PC-9 (cell line): ENCODE data around the gene EGFL8. TPM values are rescaled to one million over a fixed set of nuclear protein-coding genes. Genes with fewer than 3 reads are reported as not detected.

ENCODE experiments used
- BruUV-seq: library from RNA; stranded (reverse); fragments of 400-500 nt; replicated peaks from 2 replicates; lab custom pipeline; 2021; lab: Mats Ljungman, UMichigan
- CTCF ChIA-PET: fragments of 300-600 bp; sonication (Branson Sonifier 250); formaldehyde crosslinking; loops from one replicate; lab custom pipeline; 2022; ENCODE audit warnings: antibody characterized with exemption; lab: Charles Lee
- POLR2A ChIA-PET: fragments of 300-600 bp; sonication (Branson Sonifier 250); formaldehyde crosslinking; loops from one replicate; lab custom pipeline; 2022; ENCODE audit warnings: antibody characterized with exemption; ENCODE audit not compliant: unreplicated experiment; lab: Charles Lee
- DNase-seq, 2 experiments: peaks; one replicate each; pipeline versions ENCODE4 v3.0.0 to v3.0.0-alpha.2; 2015 to 2022; ENCODE audit warnings: mixed read lengths in 1 of 2
- H2AFZ ChIP-seq: fragments of 200-600 bp; sonication (generic); 2 replicates; pipeline ENCODE4 v1.8.1; 2017; ENCODE audit warnings: antibody characterized with exemption
- H3F3A ChIP-seq: fragments of 200-600 bp; sonication (generic); 2 replicates; pipeline ENCODE4 v1.8.1; 2017; ENCODE audit warnings: antibody characterized with exemption, mild to moderate bottlenecking, low read depth; ENCODE audit not compliant: insufficient read depth
- H3K27ac ChIP-seq: fragments of 200-600 bp; sonication (generic); 2 replicates; pipeline ENCODE4 v1.6.1; 2016; ENCODE audit warnings: mixed run types
- H3K27me3 ChIP-seq: fragments of 200-600 bp; sonication (generic); 2 replicates; pipeline ENCODE4 v1.6.1; 2016; ENCODE audit warnings: low read depth, mixed run types; ENCODE audit not compliant: insufficient read depth
- H3K36me3 ChIP-seq: fragments of 200-600 bp; sonication (generic); 2 replicates; pipeline ENCODE4 v1.6.1; 2016; ENCODE audit warnings: low read depth, mixed run types
- H3K4me1 ChIP-seq: fragments of 200-600 bp; sonication (generic); replicated peaks from 2 replicates; pipeline ENCODE4 v1.6.1; 2016; ENCODE audit warnings: mixed run types; ENCODE audit not compliant: insufficient read depth
- H3K4me2 ChIP-seq: fragments of 200-600 bp; sonication (generic); 2 replicates; pipeline ENCODE4 v1.6.1; 2017; ENCODE audit warnings: mixed run types
- H3K4me3 ChIP-seq: fragments of 200-600 bp; sonication (generic); 2 replicates; pipeline ENCODE4 v1.6.1; 2016; ENCODE audit warnings: mixed run types
- H3K79me2 ChIP-seq: fragments of 200-600 bp; sonication (generic); 2 replicates; pipeline ENCODE4 v1.6.1; 2017; ENCODE audit warnings: low read depth, mixed run types
- H3K9me2 ChIP-seq: fragments of 200-600 bp; sonication (generic); 2 replicates; pipeline ENCODE4 v1.8.1; 2017; ENCODE audit warnings: mild to moderate bottlenecking; ENCODE audit not compliant: insufficient read depth
- H3K9me3 ChIP-seq: fragments of 200-600 bp; sonication (generic); 2 replicates; pipeline ENCODE4 v1.8.1; 2016; ENCODE audit warnings: low read depth; ENCODE audit not compliant: insufficient read depth
- H4K20me1 ChIP-seq: fragments of 200-600 bp; sonication (generic); 2 replicates; pipeline ENCODE4 v1.8.1; 2017; ENCODE audit not compliant: insufficient read depth
- CTCF ChIP-seq: fragments of 200-600 bp; sonication (generic); conservative IDR thresholded peaks from 2 replicates; pipeline ENCODE4 v1.6.1; 2017; ENCODE audit warnings: mixed run types, antibody characterized with exemption, mild to moderate bottlenecking, moderate library complexity
- EZH2 ChIP-seq: fragments of 200-600 bp; sonication (generic); IDR thresholded peaks from 2 replicates; pipeline ENCODE4 v1.8.0; 2017; ENCODE audit warnings: antibody characterized with exemption, low read depth
- intact Hi-C: fragments of 100-400 bp; cut with micrococcal nuclease; formaldehyde crosslinking; loops from one replicate; pipeline ENCODE4 v1.10.0; 2022; ENCODE audit not compliant: unreplicated experiment
- total RNA-seq: library from RNA; stranded (reverse); gene quantifications from 2 replicates; pipeline ENCODE4 v1.2.3, GENCODE V29; 2021

EGFL8 gene
- total RNA-seq, 1 experiment from 2014 or later, result 26.0 TPM

- no peaks in the 10 kb centered on the region for H3K9me3 ChIP-seq
These were observed 13.6 kb downstream of the EGFL8 start, which contains the start of gene RNF5 for GRCh38 chr6:32177788-32178546. Gene RNF5, plus strand, starts transcription at chr6:32178405. Its CDS starts 107 bp downstream, at chr6:32178512.

GRCh38 chr6:32178547-32179440 is 14.4 kb downstream of the EGFL8 start:
- CTCF ChIA-PET, result interaction anchor here (0.6 to 0.7 kb wide), 2 partner anchors 35 to 60 kb away, joined by 3 read pairs; no protein-coding TSS in a partner anchor
- intact Hi-C loops, result loop anchor here (1.0 to 10.0 kb wide), 3 partner anchors 12 to 514 kb away; partner anchors contain the start of genes C6orf47, CSNK2B, GPANK1 and LY6G5B
- Histone ChIP-seq H3K4me1 (peaks cover 24% of the 10 kb centered on the region), H3K79me2 (peaks cover 29% of the 10 kb centered on the region), H3K27me3 (no peaks in the 10 kb centered on the region), H3K9me3 (no peaks in the 10 kb centered on the region), H3K9me2 (no peaks in the 10 kb centered on the region), H3K27ac (0 out of 2 replicates have a peak overlapping the region, but pooled peaks have one; percentile 86), H3F3A (peaks cover 21% of the 10 kb centered on the region; the same call in 1 of the 2 replicates), H2AFZ (peak overlapping the region; percentile 72), H3K36me3 (no peaks in the 10 kb centered on the region), H4K20me1 (no peaks in the 10 kb centered on the region), H3K4me3 (peak overlapping the region; percentile 98), H3K4me2 (peak overlapping the region; percentile 83)
- POLR2A ChIA-PET, result interaction anchor here (0.6 to 0.7 kb wide), 2 partner anchors 43 to 1553 kb away, joined by 3 to 5 read pairs; no protein-coding TSS in a partner anchor
- no peak for TF ChIP-seq EZH2
- no peak for TF ChIP-seq CTCF
- no peak for DNase-seq
- no TSS peak for BruUV-seq

More at GRCh38 chr6:32177788-32178546, 13.6 kb downstream of the EGFL8 start, which contains the start of gene RNF5:
- Histone ChIP-seq H3K4me2 (peak within 1 kb of the TSS; percentile 83), H3F3A (peaks cover 15% of the 10 kb centered on the region; the same call in 1 of the 2 replicates), H3K79me2 (peaks cover 29% of the 10 kb centered on the region), H3K36me3 (no peaks in the 10 kb centered on the region), H3K4me1 (peaks cover 29% of the 10 kb centered on the region), H2AFZ (peak within 1 kb of the TSS; percentile 76), H3K27me3 (no peaks in the 10 kb centered on the region), H3K27ac (peak within 1 kb of the TSS; percentile 86), H4K20me1 (no peaks in the 10 kb centered on the region), H3K4me3 (peak within 1 kb of the TSS; percentile 98), H3K9me2 (no peaks in the 10 kb centered on the region)
- intact Hi-C loops, result loop anchor here (1.0 to 10.0 kb wide), 5 partner anchors 12 to 513 kb away; partner anchors contain the start of genes C6orf47, CSNK2B, FKBPL and GPANK1
- ChIA-PET POLR2A (interaction anchor here (0.6 to 1.1 kb wide), 6 partner anchors 12 to 611 kb away, joined by 5 to 9 read pairs (median 6); partner anchors contain the start of genes DXO and PBX2), CTCF (interaction anchor here (0.9 kb wide), 1 partner anchor 13 kb away, joined by 4 read pairs; the partner anchor contains the start of gene PBX2)
- no TSS peak for BruUV-seq
- peak; percentile 91 to 99 for DNase-seq
- TF ChIP-seq CTCF (no peak), EZH2 (no peak)
